ENCODE measurements around the gene SLC35B2.

The SLC35B2 gene

DNA sequence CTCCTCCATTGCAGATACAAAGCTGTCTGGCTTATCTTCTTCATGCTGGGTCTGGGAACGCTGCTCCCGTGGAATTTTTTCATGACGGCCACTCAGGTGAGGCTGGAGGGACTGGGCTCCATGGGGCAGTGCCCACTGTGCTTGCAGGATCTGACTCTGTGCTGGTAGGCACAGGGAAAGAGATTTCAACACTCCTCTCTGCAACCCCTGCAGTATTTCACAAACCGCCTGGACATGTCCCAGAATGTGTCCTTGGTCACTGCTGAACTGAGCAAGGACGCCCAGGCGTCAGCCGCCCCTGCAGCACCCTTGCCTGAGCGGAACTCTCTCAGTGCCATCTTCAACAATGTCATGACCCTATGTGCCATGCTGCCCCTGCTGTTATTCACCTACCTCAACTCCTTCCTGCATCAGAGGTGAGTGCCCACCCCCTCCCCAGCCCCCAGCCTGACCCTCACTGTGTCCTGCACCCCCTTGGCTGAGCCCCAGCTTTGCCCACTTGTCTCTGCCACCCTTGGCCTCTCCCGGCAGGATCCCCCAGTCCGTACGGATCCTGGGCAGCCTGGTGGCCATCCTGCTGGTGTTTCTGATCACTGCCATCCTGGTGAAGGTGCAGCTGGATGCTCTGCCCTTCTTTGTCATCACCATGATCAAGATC lies 27.8 kb downstream of the SLC35B2 start:
- Histone ChIP-seq H3K27ac (ENCODE audit: insufficient read depth in 1 of 2, low read depth in 1 of 2, low read length in 2 of 2, poor library complexity in 1 of 2, severe bottlenecking in 2 of 2) (no peak overlapping the region), H3K9me3 (ENCODE audit: control extremely low read depth in 1 of 5, control insufficient read depth in 4 of 5, insufficient read depth in 2 of 5, low read depth in 1 of 5, low read length in 4 of 5) (no peaks in the 10 kb centered on the region), H3K36me3 (ENCODE audit: control insufficient read depth in 4 of 4, insufficient read depth in 4 of 4, low read length in 3 of 4) (peaks cover 2 to 68% (median 25%) of the 10 kb centered on the region in 4 experiments), H3K4me3 (ENCODE audit: control insufficient read depth in 1 of 7, extremely low read depth in 1 of 7, insufficient read depth in 4 of 7, low read depth in 2 of 7, low read length in 6 of 7) (no peak overlapping the region), H3K4me1 (ENCODE audit: control extremely low read depth in 1 of 4, control insufficient read depth in 4 of 4, insufficient read depth in 4 of 4, low read length in 3 of 4) (peaks cover 0 to 61% (median 36%) of the 10 kb centered on the region in 4 experiments), H3K27me3 (replicated peaks in 2 of 5; ENCODE audit: control insufficient read depth in 4 of 5, insufficient read depth in 5 of 5, low read length in 4 of 5) (no peaks in the 10 kb centered on the region)
- ChIA-PET CTCF (interaction anchor here (0.8 to 1.7 kb wide), 3 partner anchors 10 to 67 kb away, joined by 3 to 7 read pairs (median 3); no protein-coding TSS in a partner anchor), POLR2A (interaction anchor here (0.8 kb wide), 1 partner anchor 17 kb away, joined by 3 read pairs; the partner anchor contains the start of gene HSP90AB1)
- WGBS (ENCODE audit: insufficient coverage) = 98% methylated on average over 11 of the region's 11 CpGs
- no peak for DNase-seq

DNA sequence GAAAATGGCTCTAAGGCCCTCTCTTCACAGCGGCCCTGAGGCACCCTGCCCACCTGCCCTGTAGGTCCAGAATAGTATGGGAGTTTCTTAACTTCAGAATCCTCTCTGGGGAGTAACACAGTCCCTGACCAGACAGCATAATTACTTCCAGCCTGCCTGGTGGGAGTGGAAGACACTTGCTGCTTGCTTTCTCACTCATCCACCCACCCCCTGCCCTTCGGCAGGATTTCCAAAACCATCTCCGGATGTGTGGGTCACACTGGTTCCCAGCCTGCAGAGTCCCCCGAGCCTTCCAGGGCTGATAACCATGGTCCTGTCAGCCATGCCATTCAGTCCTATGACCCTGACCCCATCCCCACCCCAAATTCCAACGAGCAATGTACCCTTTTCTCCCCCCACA lies 28.5 kb downstream of the SLC35B2 start:
- ChIA-PET CTCF (interaction anchor here (1.9 to 2.2 kb wide), 2 partner anchors 52 to 56 kb away, joined by 6 to 11 read pairs; no protein-coding TSS in a partner anchor), POLR2A (no interaction called here)
- peaks cover 0 to 61% (median 35%) of the 10 kb centered on the region in 4 experiments for H3K4me1 ChIP-seq (ENCODE audit: control extremely low read depth in 1 of 4, control insufficient read depth in 4 of 4, insufficient read depth in 4 of 4, low read length in 3 of 4)

DNA sequence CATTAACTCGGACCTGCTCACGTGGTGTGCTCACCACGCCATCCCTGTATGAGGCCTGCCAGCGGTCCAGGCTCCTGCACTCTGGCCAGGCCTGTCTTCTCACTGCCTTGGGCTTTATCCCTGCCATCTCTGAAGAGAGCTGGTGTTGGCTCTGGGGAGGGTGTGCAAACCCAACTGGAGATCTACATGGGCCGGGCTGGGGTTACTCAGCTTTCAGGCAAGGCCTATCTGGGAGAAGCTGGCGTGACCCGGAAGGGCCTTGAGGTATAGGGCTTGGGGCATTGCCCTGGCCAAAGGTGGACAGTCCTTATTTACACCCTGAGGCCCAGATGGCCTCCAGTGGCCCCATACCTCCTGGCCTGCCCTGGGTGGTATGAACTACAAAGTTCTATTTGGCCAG lies 28.9 kb downstream of the SLC35B2 start:
- no peak overlapping the region for H3K4me3 ChIP-seq (ENCODE audit: control insufficient read depth in 1 of 7, extremely low read depth in 1 of 7, insufficient read depth in 4 of 7, low read depth in 2 of 7, low read length in 6 of 7)
- no peaks in the 10 kb centered on the region for H3K9me3 ChIP-seq (ENCODE audit: control extremely low read depth in 1 of 5, control insufficient read depth in 4 of 5, insufficient read depth in 2 of 5, low read depth in 1 of 5, low read length in 4 of 5)
- no peak for DNase-seq
- H3K27ac ChIP-seq (ENCODE audit: insufficient read depth in 1 of 2, low read depth in 1 of 2, low read length in 2 of 2, poor library complexity in 1 of 2, severe bottlenecking in 2 of 2) = no peak overlapping the region
- 100% methylated on average over 5 of the region's 7 CpGs for WGBS (ENCODE audit: insufficient coverage)
- no peaks in the 10 kb centered on the region for H3K27me3 ChIP-seq (replicated peaks in 2 of 5; ENCODE audit: control insufficient read depth in 4 of 5, insufficient read depth in 5 of 5, low read length in 4 of 5)
- CTCF ChIA-PET = interaction anchor here (0.5 to 2.2 kb wide), 11 partner anchors 9 to 70 kb away, joined by 3 to 11 read pairs (median 4); no protein-coding TSS in a partner anchor
- peaks cover 0 to 57% (median 35%) of the 10 kb centered on the region in 4 experiments for H3K4me1 ChIP-seq (ENCODE audit: control extremely low read depth in 1 of 4, control insufficient read depth in 4 of 4, insufficient read depth in 4 of 4, low read length in 3 of 4)
- H3K36me3 ChIP-seq (ENCODE audit: control insufficient read depth in 4 of 4, insufficient read depth in 4 of 4, low read length in 3 of 4) = peaks cover 2 to 64% (median 25%) of the 10 kb centered on the region in 4 experiments
- POLR2A ChIA-PET = no interaction called here

More for the DNA sequence above, 28.5 kb downstream of the SLC35B2 start:
- peaks cover 2 to 64% (median 25%) of the 10 kb centered on the region in 4 experiments for H3K36me3 ChIP-seq (ENCODE audit: control insufficient read depth in 4 of 4, insufficient read depth in 4 of 4, low read length in 3 of 4)
- no peak overlapping the region for H3K27ac ChIP-seq (ENCODE audit: insufficient read depth in 1 of 2, low read depth in 1 of 2, low read length in 2 of 2, poor library complexity in 1 of 2, severe bottlenecking in 2 of 2)
- no peaks in the 10 kb centered on the region for H3K27me3 ChIP-seq (replicated peaks in 2 of 5; ENCODE audit: control insufficient read depth in 4 of 5, insufficient read depth in 5 of 5, low read length in 4 of 5)
- no peak overlapping the region for H3K4me3 ChIP-seq (ENCODE audit: control insufficient read depth in 1 of 7, extremely low read depth in 1 of 7, insufficient read depth in 4 of 7, low read depth in 2 of 7, low read length in 6 of 7)
- no peak for DNase-seq
- 97% methylated on average over 4 of the region's 5 CpGs for WGBS (ENCODE audit: insufficient coverage)
- no peaks in the 10 kb centered on the region for H3K9me3 ChIP-seq (ENCODE audit: control extremely low read depth in 1 of 5, control insufficient read depth in 4 of 5, insufficient read depth in 2 of 5, low read depth in 1 of 5, low read length in 4 of 5)

DNA sequence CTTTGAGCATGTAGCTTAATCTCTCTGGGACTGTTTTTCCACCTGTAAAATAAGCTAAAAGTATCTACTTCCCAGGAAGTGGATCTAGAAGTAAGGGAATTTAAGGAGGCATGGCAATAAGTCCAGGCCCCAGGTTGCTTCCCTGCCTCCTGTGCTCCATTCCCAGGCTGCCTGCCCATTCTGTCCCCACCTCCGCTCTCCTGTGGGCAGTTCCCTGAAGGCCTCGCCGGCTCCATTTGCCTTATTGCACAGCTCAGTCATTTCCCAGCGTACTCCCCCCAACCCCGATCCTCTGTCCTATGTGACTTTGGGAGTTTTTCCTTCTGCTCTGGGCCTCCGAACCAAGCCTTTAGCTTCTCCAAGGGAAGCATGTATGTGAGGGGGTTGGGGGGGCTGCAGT lies 29.3 kb downstream of the SLC35B2 start:
- 100% methylated on average over 5 of the region's 6 CpGs for WGBS (ENCODE audit: insufficient coverage)
- peaks cover 2 to 60% (median 25%) of the 10 kb centered on the region in 4 experiments for H3K36me3 ChIP-seq (ENCODE audit: control insufficient read depth in 4 of 4, insufficient read depth in 4 of 4, low read length in 3 of 4)
- ChIA-PET POLR2A (no interaction called here), CTCF (interaction anchor here (0.5 to 2.2 kb wide), 12 partner anchors 9 to 130 kb away, joined by 3 to 11 read pairs (median 4); no protein-coding TSS in a partner anchor)
- no peak for DNase-seq
- H3K9me3 ChIP-seq (ENCODE audit: control extremely low read depth in 1 of 5, control insufficient read depth in 4 of 5, insufficient read depth in 2 of 5, low read depth in 1 of 5, low read length in 4 of 5) = no peaks in the 10 kb centered on the region
- no peaks in the 10 kb centered on the region for H3K27me3 ChIP-seq (replicated peaks in 2 of 5; ENCODE audit: control insufficient read depth in 4 of 5, insufficient read depth in 5 of 5, low read length in 4 of 5)
- H3K4me1 ChIP-seq (ENCODE audit: control extremely low read depth in 1 of 4, control insufficient read depth in 4 of 4, insufficient read depth in 4 of 4, low read length in 3 of 4) = peaks cover 0 to 55% (median 33%) of the 10 kb centered on the region in 4 experiments
- no peak overlapping the region for H3K4me3 ChIP-seq (ENCODE audit: control insufficient read depth in 1 of 7, extremely low read depth in 1 of 7, insufficient read depth in 4 of 7, low read depth in 2 of 7, low read length in 6 of 7)
- H3K27ac ChIP-seq (ENCODE audit: insufficient read depth in 1 of 2, low read depth in 1 of 2, low read length in 2 of 2, poor library complexity in 1 of 2, severe bottlenecking in 2 of 2) = no peak overlapping the region

DNA sequence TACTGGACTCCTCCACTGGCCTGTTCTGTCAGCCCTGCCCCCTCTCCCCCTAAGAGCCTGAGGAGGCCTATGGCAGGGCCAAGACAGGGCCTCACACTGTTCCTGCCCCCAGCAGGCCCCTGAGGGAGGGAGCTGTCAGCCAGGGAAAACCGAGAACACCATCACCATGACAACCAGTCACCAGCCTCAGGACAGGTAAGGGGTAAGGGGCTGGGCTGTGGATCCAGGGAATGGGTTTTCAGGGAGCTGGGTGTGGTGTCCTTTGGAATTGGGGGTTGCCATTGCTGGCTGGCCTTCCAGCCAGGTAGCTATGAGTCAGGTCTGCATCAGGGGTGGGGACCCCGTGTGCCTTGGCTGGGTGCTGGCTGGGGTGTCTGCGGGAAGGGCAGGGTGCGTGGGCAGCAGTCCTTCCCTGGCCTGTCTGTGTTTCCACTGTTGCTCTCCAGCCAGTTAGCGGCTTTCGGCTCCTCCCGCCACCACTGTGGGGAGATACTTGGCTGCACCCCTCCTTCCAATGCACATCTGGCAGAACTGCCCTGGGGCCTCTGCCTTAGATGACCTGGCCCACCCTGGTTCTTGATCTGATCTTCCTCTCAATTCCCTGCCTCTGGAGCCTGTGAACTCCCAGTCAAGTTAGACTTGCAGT lies 30.1 kb downstream of the SLC35B2 start:
- CTCF ChIA-PET = interaction anchor here (0.9 to 2.2 kb wide), 12 partner anchors 10 to 129 kb away, joined by 3 to 11 read pairs (median 4); no protein-coding TSS in a partner anchor
- H3K4me3 ChIP-seq (ENCODE audit: control insufficient read depth in 1 of 7, extremely low read depth in 1 of 7, insufficient read depth in 4 of 7, low read depth in 2 of 7, low read length in 6 of 7) = no peak overlapping the region

DNA sequence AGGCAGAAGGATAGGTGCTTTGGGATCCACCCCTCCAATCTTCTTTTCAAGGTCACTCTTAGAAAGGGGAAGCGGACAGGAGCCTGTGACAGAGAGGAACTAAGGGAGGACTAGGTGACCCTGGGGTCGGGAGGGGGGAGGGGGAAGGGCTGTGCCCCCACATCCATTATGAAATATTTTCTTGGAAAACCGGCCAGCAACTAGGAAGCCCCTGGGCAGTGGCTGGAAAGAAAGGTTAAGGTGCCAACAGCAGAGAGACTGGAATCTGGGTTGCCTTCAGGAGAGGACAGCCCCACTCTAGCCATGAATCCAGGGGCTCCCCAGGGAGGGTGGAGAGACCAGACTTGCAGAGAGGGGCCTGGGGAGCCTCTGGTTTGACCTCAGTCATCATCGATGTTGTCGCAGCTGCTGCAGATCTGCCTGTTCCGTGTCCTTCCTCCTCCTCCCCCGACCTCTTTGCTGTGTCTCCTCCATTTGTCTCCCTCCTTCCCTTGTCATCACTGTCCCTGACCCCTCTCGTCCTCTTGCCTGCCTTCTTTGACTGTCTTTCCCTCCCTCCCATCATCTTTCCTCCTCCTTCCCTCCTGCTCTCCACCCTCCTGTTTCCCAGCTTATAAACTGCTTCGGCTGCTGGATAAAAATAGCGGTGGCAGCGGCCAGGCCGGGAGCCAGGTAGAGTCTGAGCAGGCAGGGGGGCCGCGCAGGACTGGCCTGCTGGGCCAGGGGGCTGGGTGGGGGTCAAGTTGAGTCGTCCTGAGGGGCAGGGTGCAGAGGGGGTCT lies 30.8 kb downstream of the SLC35B2 start:
- WGBS (ENCODE audit: insufficient coverage) = 85% methylated on average over 11 of the region's 15 CpGs
- Histone ChIP-seq H3K36me3 (ENCODE audit: control insufficient read depth in 4 of 4, insufficient read depth in 4 of 4, low read length in 3 of 4) (peaks cover 2 to 46% (median 22%) of the 10 kb centered on the region in 4 experiments), H3K4me3 (ENCODE audit: control insufficient read depth in 1 of 7, extremely low read depth in 1 of 7, insufficient read depth in 4 of 7, low read depth in 2 of 7, low read length in 6 of 7) (peak overlapping the region in 1 of 7 experiments; percentile 5), H3K27me3 (replicated peaks in 2 of 5; ENCODE audit: control insufficient read depth in 4 of 5, insufficient read depth in 5 of 5, low read length in 4 of 5) (no peaks in the 10 kb centered on the region), H3K9me3 (ENCODE audit: control extremely low read depth in 1 of 5, control insufficient read depth in 4 of 5, insufficient read depth in 2 of 5, low read depth in 1 of 5, low read length in 4 of 5) (no peaks in the 10 kb centered on the region), H3K4me1 (ENCODE audit: control extremely low read depth in 1 of 4, control insufficient read depth in 4 of 4, insufficient read depth in 4 of 4, low read length in 3 of 4) (peaks cover 0 to 56% (median 41%) of the 10 kb centered on the region in 4 experiments), H3K27ac (ENCODE audit: insufficient read depth in 1 of 2, low read depth in 1 of 2, low read length in 2 of 2, poor library complexity in 1 of 2, severe bottlenecking in 2 of 2) (peak overlapping the region in 1 of 2 experiments; percentile 55)
- ChIA-PET CTCF (interaction anchor here (1.0 to 5.8 kb wide), 6 partner anchors 9 to 128 kb away, joined by 3 to 96 read pairs (median 4); no protein-coding TSS in a partner anchor), POLR2A (no interaction called here)
- no peak for DNase-seq

More for the DNA sequence above, 30.1 kb downstream of the SLC35B2 start:
- H3K9me3 ChIP-seq (ENCODE audit: control extremely low read depth in 1 of 5, control insufficient read depth in 4 of 5, insufficient read depth in 2 of 5, low read depth in 1 of 5, low read length in 4 of 5) = no peaks in the 10 kb centered on the region
- POLR2A ChIA-PET = no interaction called here
- DNase-seq = no peak
- peaks cover 2 to 52% (median 25%) of the 10 kb centered on the region in 4 experiments for H3K36me3 ChIP-seq (ENCODE audit: control insufficient read depth in 4 of 4, insufficient read depth in 4 of 4, low read length in 3 of 4)
- peaks cover 0 to 55% (median 35%) of the 10 kb centered on the region in 4 experiments for H3K4me1 ChIP-seq (ENCODE audit: control extremely low read depth in 1 of 4, control insufficient read depth in 4 of 4, insufficient read depth in 4 of 4, low read length in 3 of 4)
- no peaks in the 10 kb centered on the region for H3K27me3 ChIP-seq (replicated peaks in 2 of 5; ENCODE audit: control insufficient read depth in 4 of 5, insufficient read depth in 5 of 5, low read length in 4 of 5)
- 98% methylated on average over 6 of the region's 7 CpGs for WGBS (ENCODE audit: insufficient coverage)
- peak overlapping the region in 1 of 2 experiments; percentile 55 for H3K27ac ChIP-seq (ENCODE audit: insufficient read depth in 1 of 2, low read depth in 1 of 2, low read length in 2 of 2, poor library complexity in 1 of 2, severe bottlenecking in 2 of 2)

Measured in common myeloid progenitor, CD34-positive (primary cell).